Prostate gland (tissue), 2 donors: ENCODE measurements around the gene OGN. TPM values are rescaled to one million over a fixed set of nuclear protein-coding genes. Genes with fewer than 3 reads are reported as not detected.

ENCODE experiments used
- DNase-seq: peaks from one replicate; pipeline ENCODE4 v3.0.0-alpha.2; 2019; ENCODE audit warnings: low spot score
- H3K27ac ChIP-seq, 2 donors: fragments of 200-600 bp; sonication (generic); 2 replicates each; pipeline ENCODE4 v1.5.1; 2017 to 2019
- H3K27me3 ChIP-seq: fragments of 200-600 bp; sonication (generic); replicated peaks from 2 replicates; pipeline ENCODE4 v1.5.1; 2019; ENCODE audit not compliant: insufficient read depth
- H3K36me3 ChIP-seq, 2 donors: fragments of 200-600 bp; sonication (generic); 1 replicate in 1 of 2; 2 replicates in 1 of 2; pipeline versions ENCODE4 v1.5.1 to v1.8.1; 2017 to 2019
- H3K4me1 ChIP-seq: fragments of 200-600 bp; sonication (generic); replicated peaks from 2 replicates; pipeline ENCODE4 v1.5.1; 2019
- H3K4me3 ChIP-seq, 2 donors: fragments of 200-600 bp; sonication (generic); 2 replicates each; pipeline ENCODE4 v1.5.1; 2017 to 2019
- H3K9me3 ChIP-seq: fragments of 200-600 bp; sonication (generic); 2 replicates; pipeline ENCODE4 v1.5.1; 2017
- CTCF ChIP-seq, 4 experiments: fragments of 200-600 bp in 2 of 4; fragments of 450-650 bp in 2 of 4; sonication (generic) in 2 of 4; IDR thresholded peaks; 1 replicate in 3 of 4; 2 replicates in 1 of 4; pipeline ENCODE4 v1.5.1; 2016 to 2019; ENCODE audit warnings: antibody characterized with exemption in 4 of 4, mild to moderate bottlenecking in 2 of 4, moderate library complexity in 2 of 4
- POLR2A ChIP-seq: fragments of 450-650 bp; IDR thresholded peaks from one replicate; pipeline ENCODE4 v1.6.1; 2016; ENCODE audit warnings: antibody characterized with exemption, mild to moderate bottlenecking
- POLR2AphosphoS5 ChIP-seq: sonication (generic); formaldehyde crosslinking; IDR thresholded peaks from one replicate; pipeline ENCODE4 v1.6.1; 2017; ENCODE audit warnings: antibody characterized with exemption
- WGBS: methylation state at CpG from one replicate; pipeline ENCODE4 v1.1.5; 2018; 5-methylcytosine and 5-hydroxymethylcytosine counted together
- intact Hi-C: fragments of 100-400 bp; cut with DNase I; formaldehyde crosslinking; loops from one replicate; pipeline ENCODE4 v1.14.2; 2022
- total RNA-seq, 2 donors: library from RNA; depleted of rRNA; stranded (reverse); fragments of >200 nt; gene quantifications; one replicate each; pipeline ENCODE4 v1.1.0, GENCODE V29; 2016

Gene OGN
- total RNA-seq, 2 donors from 2014 or later, result 6.9 to 24.4 TPM

- intact Hi-C loops, result no loop called here
- H3K27me3 ChIP-seq, result no peaks in the 10 kb centered on the region
- TF ChIP-seq CTCF (IDR thresholded peaks at IDR 0.05) (no peak), POLR2A (no peak), POLR2AphosphoS5 (no peak)
- no peaks in the 10 kb centered on the region for H3K4me1 ChIP-seq
- H3K4me3 ChIP-seq, result no peak overlapping the region
- 79% methylated on average over 6 of the region's 6 CpGs for WGBS
- H3K27ac ChIP-seq, result no peak overlapping the region
- no peak for DNase-seq
- H3K9me3 ChIP-seq, result no peaks in the 10 kb centered on the region
- no peaks in the 10 kb centered on the region for H3K36me3 ChIP-seq
Measured at GRCh38 chr9:92353051-92353450, 51.3 kb downstream of the OGN start.

DNA sequence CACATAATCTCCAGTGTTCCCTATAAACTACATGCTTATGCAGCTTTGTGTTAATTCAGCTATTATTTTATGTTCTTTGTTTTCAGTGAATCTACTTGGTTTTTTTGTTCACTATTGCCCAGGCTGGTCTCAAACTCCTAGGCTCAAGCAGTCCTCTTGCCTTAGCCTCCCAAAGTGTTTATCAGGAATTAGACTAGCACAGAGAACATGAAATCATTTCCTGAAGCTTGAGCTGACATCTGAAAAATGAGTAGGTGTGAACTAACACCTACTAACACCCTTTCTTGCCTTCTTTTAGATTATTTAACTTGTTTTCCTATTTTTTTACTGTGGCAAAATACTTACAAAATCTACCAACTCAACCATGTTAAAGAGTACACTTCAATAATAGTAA lies 53.6 kb downstream of the OGN start:
- H3K27ac ChIP-seq, result peak overlapping the region; percentile 31 to 38
- no peaks in the 10 kb centered on the region for H3K9me3 ChIP-seq
- H3K27me3 ChIP-seq, result no peaks in the 10 kb centered on the region
- H3K4me3 ChIP-seq, result no peak overlapping the region
- no peaks in the 10 kb centered on the region for H3K36me3 ChIP-seq
- intact Hi-C loops, result no loop called here
- DNase-seq, result no peak
- TF ChIP-seq CTCF (IDR thresholded peaks at IDR 0.05), result no peak
- TF ChIP-seq POLR2A, result no peak
- TF ChIP-seq POLR2AphosphoS5, result no peak
- H3K4me1 ChIP-seq, result no peaks in the 10 kb centered on the region

DNA sequence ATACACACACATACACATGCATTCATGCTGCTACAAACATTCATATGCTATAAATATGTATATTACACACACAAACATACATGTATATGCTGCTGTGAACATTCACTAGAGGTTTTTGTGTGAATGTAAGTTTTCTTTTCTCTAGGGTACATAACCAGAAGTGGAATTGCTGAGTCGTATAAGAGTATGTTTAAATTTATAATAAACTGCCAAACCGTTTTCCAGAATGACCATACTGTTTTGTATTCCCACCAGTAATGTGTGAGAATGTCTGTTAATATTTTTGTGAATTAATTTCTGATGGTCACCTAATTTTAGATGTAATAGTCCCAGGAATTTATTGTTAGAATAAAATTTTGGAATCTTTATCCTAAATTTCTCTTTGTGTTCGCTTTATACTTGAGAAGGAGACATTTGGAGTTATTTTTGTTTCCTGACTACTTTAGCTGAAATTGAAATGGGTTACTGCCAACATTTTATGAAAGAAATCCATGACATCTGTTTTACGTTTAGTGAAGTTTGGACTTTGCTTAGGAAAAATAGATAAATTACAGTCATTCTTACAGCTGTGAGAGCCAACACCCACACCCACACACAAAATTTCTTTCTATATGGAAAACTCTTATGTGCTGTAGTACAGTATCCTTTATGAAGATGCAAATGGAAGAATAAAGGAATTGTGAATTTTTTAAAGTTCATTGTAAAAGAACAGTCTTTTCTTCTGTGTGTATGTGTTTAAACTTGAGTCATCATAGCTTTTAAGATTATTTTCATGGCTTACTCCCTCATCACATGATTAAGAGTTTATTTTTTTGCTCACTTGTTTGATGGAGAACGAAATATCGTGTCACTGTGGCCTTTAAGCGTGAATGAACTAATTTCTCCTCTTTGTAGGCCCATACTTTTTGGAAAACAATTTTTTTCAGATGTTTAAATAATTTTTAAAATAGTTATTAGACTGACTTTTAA lies 54.3 kb downstream of the OGN start:
- DNase-seq, result no peak
- no peak for TF ChIP-seq POLR2AphosphoS5
- no peak for TF ChIP-seq CTCF (IDR thresholded peaks at IDR 0.05)
- TF ChIP-seq POLR2A, result no peak
- no peaks in the 10 kb centered on the region for H3K9me3 ChIP-seq

DNA sequence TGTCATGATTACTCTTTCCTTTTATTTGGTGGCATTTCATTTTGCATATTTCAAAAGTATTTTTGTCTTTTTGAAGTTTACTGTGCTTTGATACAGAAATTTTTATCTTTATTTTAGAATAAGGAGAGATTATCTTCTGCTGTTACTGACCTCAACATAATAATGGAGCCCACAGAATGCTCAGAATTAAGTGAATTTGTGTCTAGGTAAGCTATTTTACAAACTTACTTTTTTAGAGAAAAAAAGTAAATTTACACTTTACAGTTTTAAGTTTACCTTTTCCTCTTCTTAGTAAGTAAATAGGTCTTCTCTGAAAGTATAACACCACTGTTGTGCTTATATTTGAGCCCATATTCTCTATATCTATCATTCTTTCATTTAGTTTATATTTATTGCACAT lies 58.8 kb downstream of the OGN start:
- Histone ChIP-seq H3K27ac (no peak overlapping the region), H3K27me3 (no peaks in the 10 kb centered on the region), H3K4me1 (no peaks in the 10 kb centered on the region), H3K36me3 (no peaks in the 10 kb centered on the region), H3K4me3 (no peak overlapping the region), H3K9me3 (no peaks in the 10 kb centered on the region)
- intact Hi-C loops, result no loop called here
- TF ChIP-seq POLR2A (no peak), POLR2AphosphoS5 (no peak), CTCF (IDR thresholded peaks at IDR 0.05) (no peak)
- DNase-seq, result no peak

More for the DNA sequence above, 54.3 kb downstream of the OGN start:
- Histone ChIP-seq H3K4me3 (no peak overlapping the region), H3K36me3 (no peaks in the 10 kb centered on the region), H3K27ac (peak overlapping the region; percentile 31 to 38), H3K4me1 (no peaks in the 10 kb centered on the region), H3K27me3 (no peaks in the 10 kb centered on the region)
- 57% methylated on average over 7 of the region's 7 CpGs for WGBS
- intact Hi-C loops, result no loop called here
